Sciatic nerve (tissue), 2 donors: ENCODE results near the gene C14orf132. TPM values are rescaled to one million over a fixed set of nuclear protein-coding genes. Genes with fewer than 3 reads are reported as not detected.
"Not testable (repeated sequence)": the region's sequence is repeated elsewhere in the genome, so short reads cannot be mapped to it uniquely, and the experiment has no call there.

Source experiments
- ATAC-seq: fragments of 200-7000 bp; cut with Tn5 transposase; one replicate; pipeline ENCODE4 v1.9.1; 2020; ENCODE audit warnings: mild to moderate bottlenecking, moderate library complexity
- DNase-seq: peaks from one replicate; pipeline ENCODE4 v3.0.0-alpha.2; 2020; ENCODE audit warnings: low spot score
- intact Hi-C: fragments of 100-400 bp; cut with DNase I; formaldehyde crosslinking; loops from one replicate; pipeline ENCODE4 v1.14.2; 2022
- total RNA-seq: library from RNA; stranded (reverse); fragmentation: NEBNext Ultra II Directional; extraction: Animal tissue kit (Norgen Biotek cat#: 25700); gene quantifications from one replicate; pipeline ENCODE4 v1.2.1, GENCODE V29; 2021
- donor health status: DM: no; HTN: no; CAD: no.
- donor health status: DM: no; HTN: no; CAD: no.

Gene C14orf132
- total RNA-seq, 1 donor from 2014 or later = 18.7 TPM

DNA sequence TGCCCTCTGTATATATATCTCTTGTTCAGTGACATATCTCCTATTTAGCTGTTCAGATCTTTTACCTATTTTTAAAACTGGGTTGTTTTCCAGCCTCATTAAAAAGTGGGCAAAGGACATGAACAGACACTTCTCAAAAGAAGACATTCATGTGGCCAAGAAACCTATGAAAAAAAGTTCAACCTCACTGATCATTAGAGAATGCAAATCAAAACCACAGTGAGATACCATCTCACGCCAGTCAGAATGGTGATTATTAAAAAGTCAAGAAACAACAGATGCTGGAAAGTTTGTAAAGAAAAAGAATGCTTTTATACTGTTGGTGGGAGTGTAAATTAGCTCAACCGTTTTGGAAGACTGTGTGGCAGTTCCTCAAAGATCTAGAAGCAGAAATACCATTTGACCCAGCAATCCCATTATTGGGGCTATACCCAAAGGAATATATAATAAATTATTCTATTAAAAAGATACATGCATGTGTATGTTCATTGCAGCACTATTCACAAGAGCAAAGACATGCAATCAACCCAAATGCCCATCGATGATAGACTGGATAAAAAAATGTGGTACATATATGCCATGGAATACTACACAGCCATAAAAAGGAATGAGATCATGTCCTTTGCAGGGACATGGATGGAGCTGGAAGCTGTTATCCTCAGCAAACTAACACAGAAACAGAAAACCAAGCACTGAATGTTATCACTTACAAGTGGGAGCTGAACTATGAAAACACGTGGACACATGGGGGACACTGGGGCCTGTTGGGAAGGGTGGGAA is 34.3 kb downstream of the C14orf132 start:
- intact Hi-C loops, DNase-seq, ATAC-seq: not testable (repeated sequence)

DNA sequence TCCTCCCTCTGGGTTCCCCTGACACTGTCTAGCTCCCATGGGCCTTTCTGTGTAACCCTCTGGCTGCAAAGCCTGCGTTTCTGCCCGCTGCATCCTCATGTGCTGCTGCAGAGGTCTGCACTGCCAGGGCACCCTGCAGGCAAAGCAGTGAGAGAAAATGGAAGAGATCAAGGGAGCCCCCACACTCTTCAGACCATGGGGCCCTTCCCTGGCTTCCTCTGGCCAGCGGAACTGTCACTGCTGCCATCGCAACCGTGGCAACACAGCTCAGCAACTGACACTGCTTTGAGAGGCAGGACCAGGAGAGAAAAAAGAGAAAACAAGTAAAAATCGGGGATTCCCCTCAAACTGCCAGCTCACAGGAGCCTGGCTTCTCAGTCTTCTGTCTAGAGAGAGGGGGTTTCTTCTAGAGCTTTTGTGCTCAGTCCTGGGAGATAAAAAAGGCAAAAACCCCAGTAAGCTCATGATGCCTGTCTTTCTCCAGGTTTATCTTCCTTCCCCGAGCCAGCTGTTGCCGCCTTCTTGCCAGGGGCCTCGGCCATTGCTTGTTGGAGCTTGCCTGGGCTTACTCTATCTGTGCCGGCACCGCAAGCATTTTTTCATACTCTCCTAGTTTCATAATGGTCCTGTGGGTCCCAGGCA is 38.9 kb downstream of the C14orf132 start:
- ATAC-seq (no peak), DNase-seq (peak; percentile 21)
- intact Hi-C loops = no loop called here

DNA sequence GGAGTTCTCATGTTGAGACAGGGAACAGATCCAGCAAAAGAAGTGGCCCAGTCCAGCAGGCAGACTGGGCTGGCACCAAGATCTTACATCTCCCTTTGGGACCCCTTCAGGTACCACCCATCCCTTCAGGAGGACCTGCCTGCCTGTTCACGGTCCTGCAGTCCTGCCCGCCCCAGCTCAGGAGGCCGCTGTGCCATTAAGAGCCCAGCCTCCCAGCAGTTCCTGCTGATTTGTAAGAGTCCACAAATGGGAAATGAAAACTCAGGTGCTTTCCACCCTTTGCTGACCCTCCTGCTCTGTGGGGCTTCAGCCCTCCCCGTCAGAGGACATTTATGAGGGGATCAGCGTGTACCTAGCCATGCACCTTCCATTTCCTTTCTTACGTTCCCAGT is 39.5 kb downstream of the C14orf132 start:
- ATAC-seq (no peak), DNase-seq (peak; percentile 30)
- intact Hi-C loops = no loop called here

DNA sequence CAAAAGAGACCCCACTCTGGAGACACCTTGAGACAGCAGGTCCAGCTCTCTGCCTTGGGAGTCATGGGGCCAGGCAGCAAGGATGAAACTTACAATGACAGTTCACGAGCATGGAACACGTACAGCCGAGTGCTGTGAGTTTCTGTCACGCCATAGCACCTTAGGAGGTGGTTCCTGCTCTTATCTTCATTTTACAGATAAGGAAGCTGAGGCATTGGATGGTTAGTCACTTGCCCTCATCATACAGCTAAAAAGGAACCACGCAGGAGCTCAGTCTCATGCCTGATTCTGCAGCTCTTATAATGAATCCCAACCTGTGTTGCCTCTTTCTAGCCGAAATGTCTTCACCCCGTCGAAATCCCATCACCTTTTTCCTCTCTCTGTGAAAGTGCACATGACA is 39.9 kb downstream of the C14orf132 start:
- ATAC-seq = no peak
- intact Hi-C loops = no loop called here
- no peak for DNase-seq

DNA sequence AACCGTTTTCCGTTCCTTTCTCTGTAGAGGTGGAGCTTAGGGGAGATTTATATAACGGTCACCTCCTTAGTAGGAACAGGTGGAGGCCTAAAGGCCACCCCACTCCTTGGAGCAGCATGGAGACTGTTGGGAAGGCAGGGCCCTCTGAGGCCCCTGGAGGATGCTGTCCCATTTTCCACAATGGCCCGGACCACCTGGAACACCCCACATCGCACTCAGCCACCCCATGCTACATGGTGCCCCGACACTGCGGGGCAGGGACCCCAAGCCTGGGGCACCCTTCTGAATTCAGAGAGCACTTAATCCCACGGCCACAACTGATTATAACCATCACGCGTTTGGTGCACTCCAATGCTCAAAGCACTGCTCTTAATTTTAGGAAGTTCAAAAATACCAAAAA is 41.4 kb downstream of the C14orf132 start:
- intact Hi-C loops = no loop called here
- DNase-seq (peak; percentile 26), ATAC-seq (no peak)

DNA sequence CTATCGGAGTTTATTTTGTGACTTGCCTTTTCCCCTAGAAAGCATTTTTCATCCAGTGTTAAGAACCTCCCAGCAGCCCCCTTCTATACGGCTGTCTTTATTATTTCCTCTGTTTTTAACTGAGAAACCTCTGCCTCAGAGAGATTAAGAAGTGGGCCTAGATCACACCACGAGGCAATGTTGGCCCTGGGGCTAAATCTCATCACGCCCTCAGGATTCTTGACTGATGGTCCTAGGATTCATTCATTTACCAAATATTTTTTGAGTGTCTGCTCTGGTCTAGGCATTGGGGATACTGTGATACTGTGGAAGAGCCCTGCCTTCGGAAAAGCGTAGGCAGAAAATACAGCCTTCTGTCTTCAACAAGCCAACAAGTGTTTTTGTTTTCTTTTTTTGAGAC is 42.1 kb downstream of the C14orf132 start:
- DNase-seq = peak; percentile 3
- ATAC-seq = no peak
- intact Hi-C loops = no loop called here

DNA sequence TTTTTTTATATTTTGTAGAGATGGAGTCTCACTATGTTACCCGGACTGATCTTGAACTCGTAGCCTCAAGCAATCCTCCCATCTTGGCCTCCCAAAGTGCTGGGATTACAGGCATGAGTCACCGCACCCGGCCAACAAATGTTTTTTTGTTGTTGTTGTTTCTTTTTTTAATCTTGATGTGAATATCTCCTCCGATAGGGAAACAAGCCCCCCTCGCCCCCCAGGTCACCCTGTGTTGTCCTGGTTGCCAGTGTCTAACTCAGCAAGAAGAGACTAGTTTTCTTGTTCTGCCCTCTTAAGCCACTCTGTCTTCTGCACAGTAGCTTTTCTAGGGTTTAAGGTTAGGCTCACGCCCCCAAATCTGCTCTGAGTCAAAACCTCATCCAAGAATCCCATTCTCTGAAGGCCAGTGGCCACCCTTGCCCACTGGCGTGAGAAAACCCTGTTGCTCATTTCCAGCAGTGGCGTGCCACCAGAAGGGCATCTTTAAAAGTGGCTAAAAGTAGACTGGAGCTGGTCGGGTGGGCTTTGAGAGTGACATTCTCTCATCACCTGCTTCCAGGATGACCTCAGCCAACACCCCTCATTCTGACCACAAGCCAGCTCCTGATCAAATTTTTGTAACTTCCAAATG is 42.7 kb downstream of the C14orf132 start:
- ATAC-seq (no peak), DNase-seq (peak; percentile 35)
- intact Hi-C loops = no loop called here

DNA sequence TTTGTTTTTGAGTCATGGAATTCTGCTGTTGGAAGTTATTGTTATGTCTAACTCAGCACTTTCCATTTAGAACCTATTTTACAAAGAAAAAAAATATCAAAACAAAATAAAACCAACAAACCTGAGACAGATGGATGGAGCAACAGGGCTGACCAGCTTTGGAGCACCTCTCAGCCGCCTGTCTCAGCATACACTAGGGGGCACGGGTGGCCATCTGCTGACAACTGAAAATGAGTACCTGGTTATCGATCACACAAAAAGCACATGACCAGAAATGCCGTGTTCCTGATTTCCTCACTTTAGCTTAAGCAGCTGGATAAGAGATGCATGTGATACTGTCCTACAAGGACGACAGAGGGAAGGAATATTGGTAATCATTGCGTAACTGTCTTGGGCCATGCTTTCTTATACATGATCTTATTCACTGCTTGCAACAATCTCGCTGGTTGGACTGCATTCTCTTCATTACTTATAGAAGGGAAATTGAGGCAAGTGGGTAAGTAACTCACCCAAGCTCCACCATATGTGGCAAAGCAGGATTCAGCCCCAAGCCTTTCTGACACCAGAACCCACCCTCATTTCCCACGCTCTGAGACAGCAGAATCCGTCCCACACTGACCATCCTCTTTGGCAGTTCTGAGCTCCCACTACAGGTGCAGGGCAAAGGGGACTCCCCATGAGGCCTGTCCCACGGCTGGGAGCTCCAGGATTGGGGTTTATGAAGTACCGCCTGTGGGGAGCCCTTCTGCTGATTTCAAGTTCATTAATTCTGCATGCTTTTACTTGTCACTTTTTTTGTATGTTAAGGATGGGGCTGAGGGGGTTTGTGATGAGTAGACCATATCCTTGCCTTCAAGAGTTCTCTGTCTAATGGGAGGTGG is 43.5 kb downstream of the C14orf132 start:
- intact Hi-C loops = no loop called here
- peak; percentile 2 for DNase-seq
- ATAC-seq = no peak

DNA sequence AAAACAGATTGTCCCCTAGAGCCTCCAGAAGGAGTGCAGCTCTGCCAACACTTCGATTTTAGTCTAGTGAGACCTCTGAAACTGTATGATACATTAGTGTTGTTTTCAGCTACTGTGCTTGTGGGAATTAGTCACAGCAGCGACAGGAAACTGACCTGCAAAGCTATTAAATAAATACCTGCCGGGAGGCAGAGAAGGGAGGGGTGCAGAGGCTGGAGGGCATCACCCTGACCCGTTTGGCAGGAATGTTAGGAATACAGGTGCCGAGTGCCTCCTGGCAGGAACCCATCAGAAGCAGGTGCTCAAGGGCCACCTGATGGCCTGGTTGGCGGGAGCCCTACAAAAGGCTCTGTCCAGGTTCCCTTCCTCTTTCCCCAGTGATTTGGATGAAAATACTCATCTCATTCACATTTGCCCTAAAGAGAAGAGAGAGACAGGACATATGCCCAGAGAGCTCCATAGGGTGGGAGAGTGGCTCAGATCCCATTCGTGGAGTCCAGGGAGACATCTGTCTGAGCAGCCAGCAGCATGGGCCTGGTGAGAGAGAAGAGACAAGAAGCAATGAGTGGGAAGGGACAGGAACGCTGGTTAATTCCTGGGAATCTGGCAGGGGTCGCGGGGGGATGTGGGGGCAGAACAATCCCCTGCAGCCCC is 44.6 kb downstream of the C14orf132 start:
- intact Hi-C loops = no loop called here
- DNase-seq = peak; percentile 31

DNA sequence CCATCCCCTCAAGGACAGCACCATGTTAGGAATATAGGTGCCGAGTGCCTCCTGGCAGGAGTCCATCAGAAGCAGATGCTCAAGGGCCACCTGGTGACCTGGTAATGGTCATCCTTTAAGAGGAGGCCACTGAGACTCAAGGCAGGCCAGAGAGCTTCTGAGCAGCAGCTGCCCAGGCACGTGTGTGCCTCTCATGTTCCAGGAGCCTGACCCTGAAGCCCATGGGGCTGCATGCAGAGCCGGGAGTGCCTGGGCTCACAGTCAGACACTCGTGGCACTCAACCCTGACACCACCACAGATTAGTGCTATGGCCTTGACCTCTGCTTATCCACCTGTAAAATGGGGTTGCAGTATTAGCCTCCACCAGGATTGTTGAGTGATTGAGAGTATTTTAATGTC is 45.6 kb downstream of the C14orf132 start:
- ATAC-seq (no peak), DNase-seq (peak; percentile 37)
- intact Hi-C loops = no loop called here

More for the DNA sequence above, 44.6 kb downstream of the C14orf132 start:
- no peak for ATAC-seq

DNA sequence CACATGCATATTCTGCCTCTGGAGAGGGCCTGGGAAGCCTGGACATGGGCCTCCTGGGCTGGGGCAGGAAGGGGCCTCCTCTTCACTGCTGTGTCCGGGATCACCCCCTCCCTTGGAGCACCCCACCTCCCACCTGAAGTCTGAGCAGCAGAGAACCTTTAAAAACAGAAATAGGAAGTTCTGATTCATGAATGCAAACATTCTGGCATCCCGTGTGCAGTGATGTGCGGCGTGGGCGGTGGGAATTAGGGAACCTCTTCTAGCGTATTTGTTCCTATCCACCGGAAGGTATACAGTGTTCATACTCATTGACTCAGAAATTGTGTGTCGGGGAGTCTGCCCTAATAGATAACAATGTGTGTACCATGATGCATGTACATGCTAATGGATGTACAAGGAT is 46.2 kb downstream of the C14orf132 start:
- ATAC-seq = no peak
- DNase-seq = peak; percentile 30
- intact Hi-C loops = no loop called here

DNA sequence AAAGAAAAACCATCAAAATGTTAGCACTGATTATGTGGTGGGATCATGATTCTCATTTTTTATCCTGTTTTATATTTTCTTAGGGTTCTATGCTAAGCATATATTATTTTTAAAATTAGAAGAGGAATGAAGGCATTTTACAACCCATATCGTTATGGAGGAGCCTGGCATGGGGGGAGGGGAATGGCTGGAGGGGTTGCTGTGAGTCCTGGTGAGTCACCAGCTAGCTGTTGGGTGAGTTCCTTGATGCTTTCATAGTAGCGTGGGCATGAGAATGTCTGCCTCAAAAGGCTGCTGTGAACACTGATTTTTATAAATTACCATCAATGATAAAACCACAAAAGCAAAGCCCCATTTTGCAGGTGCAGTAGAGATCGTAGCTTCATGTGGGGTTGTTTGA is 46.9 kb downstream of the C14orf132 start:
- DNase-seq = peak; percentile 54
- no peak for ATAC-seq
- intact Hi-C loops = no loop called here

DNA sequence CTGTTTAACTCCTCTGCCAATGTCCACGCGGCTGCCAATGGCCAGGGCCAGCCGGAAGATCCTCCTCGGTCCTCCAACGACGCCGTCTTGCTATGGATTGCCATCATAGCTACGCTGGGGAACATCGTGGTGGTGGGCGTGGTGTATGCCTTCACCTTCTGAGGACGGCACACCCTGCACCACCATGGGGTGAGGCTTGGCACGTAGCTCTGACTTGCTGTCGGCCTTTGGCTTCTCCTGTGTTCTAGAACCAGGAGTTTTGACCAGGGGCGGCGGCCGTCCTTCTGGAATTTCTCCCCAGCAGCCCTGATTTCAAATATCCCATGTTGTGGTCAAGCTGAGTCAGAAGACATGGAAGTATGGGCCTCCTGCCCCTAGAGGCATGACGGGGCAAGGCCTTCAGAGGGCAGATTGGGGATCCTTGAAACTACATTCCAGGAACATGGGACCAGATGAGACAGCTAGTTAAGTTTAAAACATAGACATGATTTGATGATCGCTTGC is 47.5 kb downstream of the C14orf132 start:
- ATAC-seq (no peak), DNase-seq (peak; percentile 51)
- intact Hi-C loops = no loop called here

DNA sequence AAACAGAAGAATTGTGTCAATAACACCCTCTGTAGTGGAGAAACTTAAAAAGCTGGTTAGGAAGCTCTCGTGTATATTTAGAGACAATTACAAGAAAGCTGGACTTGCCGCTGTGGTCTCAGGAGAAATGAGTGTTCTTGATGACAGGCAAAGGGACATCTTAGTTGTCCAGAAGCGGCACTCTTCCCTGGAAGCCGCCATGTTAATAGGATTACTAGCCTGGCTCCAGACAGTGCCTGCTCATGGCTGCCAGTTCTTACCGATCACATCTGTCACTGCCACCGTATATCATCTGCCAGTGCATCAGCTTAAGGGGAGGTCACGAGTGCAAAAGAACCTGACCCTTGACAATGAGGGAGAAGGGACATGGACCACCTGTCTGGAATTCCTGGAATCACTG is 48.9 kb downstream of the C14orf132 start:
- ATAC-seq (no peak), DNase-seq (peak; percentile 22)
- intact Hi-C loops = no loop called here

DNA sequence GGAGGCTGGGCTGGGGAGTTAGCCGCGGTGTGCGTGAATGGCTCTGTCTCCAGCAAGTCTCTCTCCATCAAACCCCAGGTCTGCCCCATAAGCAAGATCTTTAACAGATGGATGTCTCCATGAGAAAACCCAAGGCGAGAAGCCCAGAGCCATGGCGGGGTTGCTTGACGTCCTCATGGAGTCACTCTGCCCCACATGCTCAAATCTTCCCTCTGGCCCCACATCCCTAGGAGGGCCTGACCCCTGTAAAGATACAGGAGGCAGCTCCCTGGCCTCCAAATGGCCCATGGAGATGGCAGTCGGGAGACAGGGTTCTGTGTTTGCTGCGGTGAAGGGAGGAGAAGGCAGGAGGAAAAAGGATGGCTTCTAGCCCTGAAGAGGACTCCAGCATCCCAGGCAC is 49.3 kb downstream of the C14orf132 start:
- DNase-seq (peak; percentile 44), ATAC-seq (no peak)
- intact Hi-C loops = no loop called here

DNA sequence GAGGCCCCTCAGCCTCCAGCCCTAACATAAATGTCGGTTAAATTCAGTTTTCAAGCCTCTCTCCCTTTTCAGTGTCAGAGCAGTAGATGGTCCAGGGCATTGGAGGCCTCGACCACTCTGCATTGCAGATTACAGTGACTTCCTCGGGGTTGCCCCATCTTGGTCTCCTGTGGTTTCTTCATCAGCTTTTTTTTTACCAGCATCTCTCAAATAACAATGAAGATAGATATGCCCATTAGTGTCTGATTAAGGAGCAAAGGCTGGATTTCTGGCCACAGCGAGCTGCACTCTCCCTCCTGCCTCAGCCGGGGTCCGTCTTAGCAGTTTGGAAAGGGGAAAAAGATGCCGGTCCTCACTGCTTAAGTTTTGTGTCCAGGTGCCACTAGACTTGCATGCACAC is 49.7 kb downstream of the C14orf132 start:
- intact Hi-C loops = no loop called here

DNA sequence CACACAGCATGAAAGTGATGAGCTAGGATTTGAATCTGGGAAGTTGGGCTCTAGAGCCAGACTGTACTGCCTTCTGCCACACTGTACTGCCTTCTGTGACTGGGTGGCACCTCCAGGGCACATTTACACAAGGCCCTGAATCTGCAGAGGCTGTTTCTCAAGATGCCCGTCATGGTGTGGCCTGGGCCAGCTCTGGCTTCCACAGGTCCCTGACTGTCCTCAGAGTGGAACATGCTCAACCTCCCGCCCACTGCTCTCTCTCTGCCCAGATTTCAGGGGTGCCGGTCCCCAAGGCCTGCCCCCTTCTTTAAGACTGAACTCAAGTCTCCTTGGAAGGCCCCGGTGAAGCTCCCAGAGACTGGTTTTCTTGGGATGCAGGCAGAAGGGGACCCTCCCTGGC is 50.2 kb downstream of the C14orf132 start:
- intact Hi-C loops = no loop called here
- DNase-seq (peak; percentile 45), ATAC-seq (no peak)

More for the DNA sequence above, 49.7 kb downstream of the C14orf132 start:
- DNase-seq = peak; percentile 30
- ATAC-seq = no peak

DNA sequence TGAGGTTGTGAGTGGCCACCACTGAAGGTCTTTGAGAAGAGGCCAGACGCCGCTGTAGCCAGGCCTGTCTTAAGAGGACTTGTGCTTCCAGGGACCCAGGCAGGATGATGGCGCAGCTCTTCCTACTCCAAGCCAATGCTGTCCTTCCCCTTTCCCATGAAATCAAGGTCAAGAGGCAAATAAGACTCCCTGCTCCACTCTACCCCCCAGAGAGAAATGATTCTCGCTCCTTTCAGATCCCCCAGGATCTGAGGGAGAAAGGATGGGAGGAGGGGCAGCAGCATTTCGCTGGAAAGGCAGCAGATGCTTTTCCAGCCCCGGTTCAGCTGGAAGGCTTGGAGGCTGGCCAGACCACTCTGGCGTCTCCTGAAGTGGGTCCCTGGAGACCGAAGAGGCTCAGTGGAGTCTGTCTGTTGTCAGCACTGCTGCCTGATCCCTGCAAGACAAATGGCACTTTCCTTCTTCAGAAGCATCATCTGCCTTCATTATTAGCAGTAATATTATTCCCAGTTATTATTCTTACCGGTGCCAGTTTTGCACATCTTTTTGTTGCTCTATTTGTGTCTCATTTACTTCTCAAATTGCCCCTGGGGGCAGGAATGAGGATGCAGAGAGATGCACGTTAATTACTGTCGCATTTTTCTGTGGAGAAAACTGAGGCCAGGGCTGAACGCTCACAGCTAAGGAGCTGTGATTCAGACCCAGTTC is 51.4 kb downstream of the C14orf132 start:
- ATAC-seq = peak; percentile 76
- intact Hi-C loops = no loop called here
- DNase-seq = peak; percentile 80
